Upper lobe of left lung (tissue), 4 donors: Measurements from ENCODE around the gene EPB41L1.

Source experiments
- EP300 ChIP-seq, 4 donors: sonication (generic); formaldehyde crosslinking; IDR thresholded peaks; one replicate each; pipeline ENCODE4 v1.5.1; 2017; ENCODE audit warnings: antibody characterized with exemption in 4 of 4, control low read depth in 2 of 4
- POLR2A ChIP-seq, 4 donors: fragments of 450-650 bp; IDR thresholded peaks; one replicate each; pipeline ENCODE4 v1.5.1; 2016 to 2017; ENCODE audit warnings: antibody characterized with exemption in 4 of 4, mild to moderate bottlenecking in 2 of 4
- POLR2AphosphoS5 ChIP-seq, 2 donors: sonication (generic); formaldehyde crosslinking; IDR thresholded peaks; one replicate each; pipeline ENCODE4 v1.5.1; 2017; ENCODE audit warnings: antibody characterized with exemption in 2 of 2
- TF ChIP-seq, protein P1 (sequence below), 6 experiments: fragments of 450-650 bp in 4 of 6; fragments of 200-600 bp in 2 of 6; sonication (generic) in 2 of 6; IDR thresholded peaks; one replicate each; pipeline ENCODE4 v1.5.1; 2016 to 2019; ENCODE audit warnings: antibody characterized with exemption in 6 of 6

DNA sequence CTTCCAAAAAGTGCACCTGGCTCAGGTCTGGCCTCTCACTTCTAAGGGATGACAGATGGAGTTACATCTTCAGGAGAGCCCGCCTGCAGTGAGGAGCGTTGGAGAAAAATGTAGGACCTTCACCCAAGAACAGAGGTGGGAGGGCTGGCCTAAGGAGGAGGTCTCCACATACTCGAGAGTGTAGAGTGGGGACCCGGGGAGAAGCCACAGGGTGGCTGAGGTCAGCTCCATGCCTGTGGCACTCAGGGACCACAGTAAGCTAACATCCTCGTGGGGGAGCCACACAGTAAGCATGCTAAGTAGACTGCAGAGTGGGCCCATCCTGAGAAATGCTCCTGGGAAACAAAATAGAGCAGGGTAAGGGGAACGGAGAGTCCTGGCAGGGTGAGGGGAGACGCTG is 105.8 kb downstream of the EPB41L1 start:
- TF ChIP-seq, protein P1, sequence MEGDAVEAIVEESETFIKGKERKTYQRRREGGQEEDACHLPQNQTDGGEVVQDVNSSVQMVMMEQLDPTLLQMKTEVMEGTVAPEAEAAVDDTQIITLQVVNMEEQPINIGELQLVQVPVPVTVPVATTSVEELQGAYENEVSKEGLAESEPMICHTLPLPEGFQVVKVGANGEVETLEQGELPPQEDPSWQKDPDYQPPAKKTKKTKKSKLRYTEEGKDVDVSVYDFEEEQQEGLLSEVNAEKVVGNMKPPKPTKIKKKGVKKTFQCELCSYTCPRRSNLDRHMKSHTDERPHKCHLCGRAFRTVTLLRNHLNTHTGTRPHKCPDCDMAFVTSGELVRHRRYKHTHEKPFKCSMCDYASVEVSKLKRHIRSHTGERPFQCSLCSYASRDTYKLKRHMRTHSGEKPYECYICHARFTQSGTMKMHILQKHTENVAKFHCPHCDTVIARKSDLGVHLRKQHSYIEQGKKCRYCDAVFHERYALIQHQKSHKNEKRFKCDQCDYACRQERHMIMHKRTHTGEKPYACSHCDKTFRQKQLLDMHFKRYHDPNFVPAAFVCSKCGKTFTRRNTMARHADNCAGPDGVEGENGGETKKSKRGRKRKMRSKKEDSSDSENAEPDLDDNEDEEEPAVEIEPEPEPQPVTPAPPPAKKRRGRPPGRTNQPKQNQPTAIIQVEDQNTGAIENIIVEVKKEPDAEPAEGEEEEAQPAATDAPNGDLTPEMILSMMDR (IDR thresholded peaks at IDR 0.05): no peak
- TF ChIP-seq POLR2A (IDR thresholded peaks at IDR 0.05) (no peak), POLR2AphosphoS5 (IDR thresholded peaks at IDR 0.05) (no peak), EP300 (IDR thresholded peaks at IDR 0.05) (no peak)
